MG63 (cell line): ENCODE results near the gene GFPT2. TPM values are rescaled to one million over a fixed set of nuclear protein-coding genes. Genes with fewer than 3 reads are reported as not detected.

Source experiments
- DNase-seq: peaks from one replicate; pipeline ENCODE4 v3.0.0-alpha.2; 2020
- H3K27me3 ChIP-seq: fragments of 250-450 bp; sonication (Bioruptor Pico); 2 replicates; pipeline ENCODE4 v1.5.1; 2020; ENCODE audit warnings: mild to moderate bottlenecking, moderate library complexity
- H3K36me3 ChIP-seq: fragments of 250-450 bp; sonication (Bioruptor Pico); 2 replicates; pipeline ENCODE4 v1.5.1; 2020; ENCODE audit warnings: mild to moderate bottlenecking, moderate library complexity
- H3K4me3 ChIP-seq: fragments of 250-450 bp; sonication (Bioruptor Pico); 2 replicates; pipeline ENCODE4 v1.5.1; 2020; ENCODE audit warnings: mild to moderate bottlenecking, moderate library complexity
- H3K9me3 ChIP-seq: fragments of 250-450 bp; sonication (Bioruptor Pico); 2 replicates; pipeline ENCODE4 v1.5.1; 2020; ENCODE audit warnings: mild to moderate bottlenecking, moderate library complexity
- total RNA-seq: library from RNA; depleted of rRNA; stranded (reverse); fragments of >200 nt; shearing (Covaris generic); gene quantifications from 2 replicates; pipeline ENCODE4 v1.2.3, GENCODE V29; 2014; ENCODE audit warnings: low replicate concordance

GFPT2 gene
- total RNA-seq, 1 experiment from 2014 or later: 3.7 TPM

GRCh38 chr5:180344696-180344999 is 8.5 kb downstream of the GFPT2 start:
- Histone ChIP-seq H3K9me3 (no peaks in the 10 kb centered on the region), H3K27me3 (no peaks in the 10 kb centered on the region), H3K36me3 (no peaks in the 10 kb centered on the region), H3K4me3 (no peak overlapping the region)
- DNase-seq: no peak

- Histone ChIP-seq H3K27me3 (no peaks in the 10 kb centered on the region), H3K9me3 (no peaks in the 10 kb centered on the region), H3K36me3 (no peaks in the 10 kb centered on the region), H3K4me3 (no peak overlapping the region)
- DNase-seq: peak; percentile 42
Observed at GRCh38 chr5:180343831-180344695, 9.1 kb downstream of the GFPT2 start.

GRCh38 chr5:180343110-180343830 is 9.9 kb downstream of the GFPT2 start:
- Histone ChIP-seq H3K27me3 (no peaks in the 10 kb centered on the region), H3K9me3 (no peaks in the 10 kb centered on the region), H3K4me3 (peak overlapping the region; percentile 11; the same call in 1 of the 2 replicates), H3K36me3 (no peaks in the 10 kb centered on the region)
- DNase-seq: peak; percentile 85

DNA sequence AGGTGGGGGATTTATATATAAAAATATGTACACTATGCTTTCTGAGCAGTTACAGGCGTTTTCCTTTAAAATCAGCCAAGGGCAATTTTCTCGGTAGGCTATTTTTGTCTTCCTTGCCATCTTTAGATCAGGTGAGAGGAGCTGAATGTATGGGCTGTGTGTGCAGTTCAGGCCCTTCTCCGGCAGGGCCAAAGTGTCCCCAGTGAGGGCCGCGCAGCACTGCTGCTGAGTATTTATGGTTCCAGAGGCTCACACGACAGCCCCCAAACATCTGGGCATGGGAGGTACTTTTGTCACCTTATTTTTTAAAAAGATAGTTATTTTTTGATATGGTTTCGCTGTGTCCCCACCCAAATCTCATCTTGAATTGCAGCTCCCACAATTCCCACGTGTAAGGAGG is 11.5 kb downstream of the GFPT2 start:
- Histone ChIP-seq H3K4me3 (no peak overlapping the region), H3K27me3 (no peaks in the 10 kb centered on the region), H3K36me3 (no peaks in the 10 kb centered on the region), H3K9me3 (no peaks in the 10 kb centered on the region)
- no peak for DNase-seq

DNA sequence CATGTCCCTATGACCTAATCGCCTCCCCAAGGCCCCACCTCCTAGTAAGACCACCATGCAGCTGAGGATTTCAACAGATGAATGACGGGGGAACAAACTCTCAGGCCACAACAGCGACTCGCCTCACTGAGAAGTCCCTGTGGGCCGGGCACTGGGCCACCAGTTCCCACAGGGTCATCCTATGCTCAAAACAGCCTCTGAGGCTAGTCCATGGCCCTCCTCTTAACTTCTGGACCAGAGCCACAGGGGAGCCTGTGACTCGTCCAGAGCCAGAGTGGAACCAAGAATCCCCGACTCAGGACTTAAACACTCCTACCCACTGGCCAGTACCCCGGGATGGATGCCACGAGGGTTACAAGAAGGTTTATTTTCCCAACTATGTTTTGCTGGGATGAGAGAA is 12.3 kb downstream of the GFPT2 start:
- Histone ChIP-seq H3K4me3 (no peak overlapping the region), H3K36me3 (no peaks in the 10 kb centered on the region), H3K9me3 (no peaks in the 10 kb centered on the region), H3K27me3 (no peaks in the 10 kb centered on the region)
- DNase-seq: peak; percentile 81

- DNase-seq: no peak
- Histone ChIP-seq H3K9me3 (no peaks in the 10 kb centered on the region), H3K36me3 (no peaks in the 10 kb centered on the region), H3K4me3 (no peak overlapping the region), H3K27me3 (no peaks in the 10 kb centered on the region)
Observed at GRCh38 chr5:180339583-180340183, 13.5 kb downstream of the GFPT2 start.

- no peaks in the 10 kb centered on the region for H3K27me3 ChIP-seq
- no peak overlapping the region for H3K4me3 ChIP-seq
- no peak for DNase-seq
- no peaks in the 10 kb centered on the region for H3K36me3 ChIP-seq
- H3K9me3 ChIP-seq: no peaks in the 10 kb centered on the region
Observed at GRCh38 chr5:180338001-180338707, 15.0 kb downstream of the GFPT2 start.

DNA sequence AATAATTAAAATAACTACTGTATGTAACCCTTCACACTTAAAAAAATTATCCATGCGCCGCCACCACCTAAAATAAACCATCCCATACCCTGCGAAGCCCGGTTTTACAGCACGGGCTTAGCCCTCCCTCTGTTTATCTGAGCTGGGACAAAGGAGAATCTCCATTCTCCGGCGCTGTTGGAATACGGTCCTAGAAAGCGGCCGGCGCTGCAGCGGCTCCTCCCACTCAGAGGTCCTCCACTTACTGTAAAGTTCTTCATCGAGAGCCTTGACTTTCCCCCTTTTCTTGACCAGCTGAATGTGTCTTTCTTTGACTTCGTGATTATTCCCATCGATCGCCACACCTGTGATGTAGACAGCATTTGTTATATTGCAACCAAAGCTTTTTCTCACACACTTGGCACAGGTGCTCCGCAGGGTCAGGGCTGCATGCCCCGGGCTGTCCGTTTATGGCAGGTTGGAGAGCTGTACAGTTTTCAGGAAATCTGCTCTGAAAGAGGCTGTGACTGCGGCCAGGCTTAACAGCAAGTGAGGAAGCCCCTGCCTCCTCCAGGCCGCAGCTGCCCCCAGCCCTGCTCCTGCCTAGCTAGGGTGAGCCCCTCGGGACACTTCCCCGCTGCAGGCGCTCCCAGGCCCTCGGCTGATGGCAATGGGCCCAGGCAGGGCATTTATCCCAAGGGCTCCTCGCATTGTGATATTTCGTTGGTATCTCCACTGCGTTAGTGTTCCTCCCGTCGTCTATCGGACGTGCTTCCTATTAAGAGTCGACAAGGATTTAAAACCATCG is 16.7 kb downstream of the GFPT2 start:
- no peak for DNase-seq
- H3K9me3 ChIP-seq: no peaks in the 10 kb centered on the region
- no peaks in the 10 kb centered on the region for H3K27me3 ChIP-seq
- H3K4me3 ChIP-seq: no peak overlapping the region
- H3K36me3 ChIP-seq: no peaks in the 10 kb centered on the region

DNA sequence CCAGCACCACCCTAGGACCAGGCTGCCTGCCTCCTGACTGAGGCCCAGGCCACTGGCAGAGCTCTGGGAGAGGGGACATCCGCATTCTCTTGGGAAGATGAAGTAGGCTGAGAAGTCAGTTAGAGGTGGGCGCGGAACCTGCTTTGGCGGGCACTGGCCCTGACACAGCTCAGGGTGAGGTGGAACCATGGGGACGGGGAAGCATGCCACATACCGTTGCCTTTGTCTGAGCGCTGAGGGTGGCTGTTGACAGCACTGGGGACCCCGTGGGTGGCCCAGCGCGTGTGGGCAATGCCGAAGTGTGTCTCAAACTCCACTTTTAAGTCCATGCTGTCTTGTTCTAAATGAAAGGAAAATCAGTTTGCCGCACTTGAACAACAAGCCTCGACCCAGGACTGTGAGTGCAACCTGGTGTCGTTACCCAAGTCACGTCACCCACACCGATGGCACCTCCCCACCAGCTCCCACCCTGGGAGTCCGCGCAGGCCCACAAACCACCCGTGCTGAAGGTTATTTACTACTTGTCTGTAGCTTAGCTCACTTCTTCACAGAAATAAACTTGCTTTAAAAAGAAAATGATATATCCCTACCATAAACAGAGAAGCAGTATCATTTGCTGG is 17.4 kb downstream of the GFPT2 start:
- Histone ChIP-seq H3K9me3 (no peaks in the 10 kb centered on the region), H3K4me3 (no peak overlapping the region), H3K27me3 (no peaks in the 10 kb centered on the region), H3K36me3 (no peaks in the 10 kb centered on the region)
- no peak for DNase-seq

DNA sequence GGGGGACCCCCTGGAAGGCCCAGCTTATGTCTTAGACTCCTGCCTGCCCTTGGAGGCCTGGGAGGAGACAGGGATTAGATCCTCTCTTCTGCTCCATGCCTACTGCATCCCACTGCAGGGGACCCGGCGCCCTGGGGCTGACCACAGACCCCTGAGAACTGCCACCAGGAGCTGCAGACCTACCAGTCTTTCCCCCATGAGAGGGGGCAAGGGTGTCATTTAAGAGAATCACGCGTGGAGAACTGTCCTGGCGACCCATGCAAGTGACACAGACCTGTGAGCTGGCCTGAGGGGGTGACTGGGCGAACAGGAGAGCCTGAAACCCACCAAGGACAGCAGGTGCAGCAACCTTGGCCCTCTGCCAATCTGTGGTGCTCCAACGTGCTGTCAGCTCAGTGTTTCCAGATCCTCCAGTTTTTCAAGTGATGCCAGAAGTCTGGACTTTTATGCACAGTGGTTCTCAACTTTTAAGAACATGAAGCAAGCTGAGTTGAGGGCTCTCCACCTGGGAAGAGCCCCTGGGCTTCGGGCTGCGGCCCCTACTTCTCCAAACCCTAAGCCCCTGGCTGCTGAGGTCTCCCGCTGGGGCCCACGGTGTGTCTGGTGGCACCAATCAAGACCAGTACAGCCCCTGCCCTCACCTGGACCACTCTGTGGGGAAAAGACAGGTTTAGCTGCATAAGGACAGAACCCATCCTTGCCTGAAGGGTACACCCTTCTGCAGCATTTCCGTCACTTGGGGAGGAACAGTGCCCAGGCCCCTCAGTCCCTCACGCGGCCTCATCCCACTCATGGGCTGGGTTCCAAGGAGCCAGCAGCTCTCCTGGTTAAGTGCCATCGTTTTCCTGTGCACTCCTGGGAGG is 18.2 kb downstream of the GFPT2 start:
- Histone ChIP-seq H3K4me3 (no peak overlapping the region), H3K27me3 (no peaks in the 10 kb centered on the region), H3K36me3 (no peaks in the 10 kb centered on the region), H3K9me3 (no peaks in the 10 kb centered on the region)
- DNase-seq: no peak

DNA sequence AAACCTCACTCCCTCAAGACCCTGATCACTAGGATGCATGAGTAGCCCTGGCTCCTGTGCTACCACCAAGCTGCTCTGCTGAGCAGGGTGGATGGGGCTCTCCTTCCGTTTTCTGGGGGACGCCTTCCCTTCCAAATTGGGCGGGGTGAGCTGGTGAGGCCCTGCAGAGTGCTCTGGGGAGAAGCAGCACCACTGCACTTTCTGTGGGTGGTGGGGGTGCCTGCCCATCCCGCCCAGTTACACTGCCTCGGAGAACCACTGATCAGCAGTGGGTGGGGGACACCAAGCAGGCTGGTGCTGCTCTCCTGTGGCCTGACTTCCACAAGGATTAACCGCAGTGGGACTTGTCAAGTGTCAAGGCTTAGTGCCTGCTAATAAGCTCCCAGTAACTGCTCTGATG is 19.0 kb downstream of the GFPT2 start:
- no peak overlapping the region for H3K4me3 ChIP-seq
- no peaks in the 10 kb centered on the region for H3K36me3 ChIP-seq
- H3K9me3 ChIP-seq: no peaks in the 10 kb centered on the region
- no peaks in the 10 kb centered on the region for H3K27me3 ChIP-seq
- no peak for DNase-seq

GRCh38 chr5:180333661-180334060 is 19.5 kb downstream of the GFPT2 start:
- peak; percentile 84 for DNase-seq
- Histone ChIP-seq H3K4me3 (no peak overlapping the region), H3K27me3 (no peaks in the 10 kb centered on the region), H3K9me3 (no peaks in the 10 kb centered on the region), H3K36me3 (no peaks in the 10 kb centered on the region)

- Histone ChIP-seq H3K36me3 (no peaks in the 10 kb centered on the region; the same call in 1 of the 2 replicates), H3K27me3 (no peaks in the 10 kb centered on the region), H3K4me3 (no peak overlapping the region), H3K9me3 (no peaks in the 10 kb centered on the region)
- DNase-seq: no peak
Observed at GRCh38 chr5:180332861-180333260, 20.3 kb downstream of the GFPT2 start.

DNA sequence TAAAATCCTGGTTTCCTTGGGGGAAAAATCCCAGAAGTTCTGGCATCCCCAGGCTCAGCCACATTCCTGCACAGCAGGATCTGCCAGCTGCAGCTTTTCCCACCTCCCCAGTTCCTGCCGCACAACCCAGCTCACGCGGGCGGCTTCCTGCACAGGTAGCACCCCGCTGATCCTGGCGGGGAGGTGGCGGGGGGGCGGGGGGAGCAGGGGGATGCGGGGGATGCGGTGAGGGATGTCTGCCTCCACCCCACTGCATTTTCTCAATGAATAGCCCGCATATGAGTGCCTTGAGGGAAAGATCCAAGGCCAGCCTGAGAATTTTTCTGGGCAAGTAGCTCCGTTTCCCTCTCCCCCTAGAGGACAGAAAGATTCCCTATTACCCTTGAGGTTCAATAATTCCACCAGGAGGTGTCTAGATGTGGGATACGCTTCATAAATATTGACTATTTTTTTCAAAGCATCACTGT is 21.1 kb downstream of the GFPT2 start:
- Histone ChIP-seq H3K27me3 (no peaks in the 10 kb centered on the region), H3K36me3 (no peaks in the 10 kb centered on the region; the same call in 1 of the 2 replicates), H3K9me3 (no peaks in the 10 kb centered on the region), H3K4me3 (no peak overlapping the region)
- DNase-seq: peak; percentile 57

DNA sequence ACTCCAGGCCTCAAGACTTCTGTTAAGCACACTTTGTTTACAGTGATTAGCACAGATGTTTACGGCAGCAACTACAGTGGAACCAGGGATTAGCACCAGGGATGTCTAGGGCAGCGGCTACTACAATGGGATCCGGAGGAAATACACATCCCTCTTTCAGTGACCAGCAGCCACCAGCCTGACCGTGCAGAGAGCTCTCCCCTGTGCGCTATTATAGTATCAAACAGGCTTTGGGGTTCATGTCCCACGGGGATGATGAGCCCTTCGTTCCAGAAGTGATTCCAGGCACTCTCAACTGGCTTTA is 21.5 kb downstream of the GFPT2 start:
- no peak for DNase-seq
- Histone ChIP-seq H3K9me3 (no peaks in the 10 kb centered on the region), H3K4me3 (no peak overlapping the region), H3K27me3 (no peaks in the 10 kb centered on the region), H3K36me3 (no peaks in the 10 kb centered on the region; the same call in 1 of the 2 replicates)
